Ishikawa (cell line): ENCODE measurements around the gene PDE4D.

ENCODE experiments used
- CREB1 ChIP-seq: IDR thresholded peaks from 2 replicates; pipeline ENCODE4 v1.6.1; 2012; ENCODE audit warnings: low read depth
- EGR1 ChIP-seq: IDR thresholded peaks from 2 replicates; pipeline ENCODE4 v1.6.1; 2012
- RAD21 ChIP-seq: IDR thresholded peaks from 2 replicates; pipeline ENCODE4 v1.6.1; 2012; ENCODE audit warnings: low read depth
- TAF1 ChIP-seq: IDR thresholded peaks from 2 replicates; pipeline ENCODE4 v1.6.1; 2012; ENCODE audit warnings: low read depth, mild to moderate bottlenecking
- TCF12 ChIP-seq: IDR thresholded peaks from 2 replicates; pipeline ENCODE4 v1.6.1; 2012; ENCODE audit warnings: low read depth
- TEAD4 ChIP-seq: IDR thresholded peaks from 2 replicates; pipeline ENCODE4 v1.6.1; 2012
- TF ChIP-seq, protein P1 (sequence below): IDR thresholded peaks from 2 replicates; pipeline ENCODE4 v1.6.1; 2012
- TF ChIP-seq, protein P2 (sequence below): IDR thresholded peaks from 2 replicates; pipeline ENCODE4 v1.6.1; 2012

DNA sequence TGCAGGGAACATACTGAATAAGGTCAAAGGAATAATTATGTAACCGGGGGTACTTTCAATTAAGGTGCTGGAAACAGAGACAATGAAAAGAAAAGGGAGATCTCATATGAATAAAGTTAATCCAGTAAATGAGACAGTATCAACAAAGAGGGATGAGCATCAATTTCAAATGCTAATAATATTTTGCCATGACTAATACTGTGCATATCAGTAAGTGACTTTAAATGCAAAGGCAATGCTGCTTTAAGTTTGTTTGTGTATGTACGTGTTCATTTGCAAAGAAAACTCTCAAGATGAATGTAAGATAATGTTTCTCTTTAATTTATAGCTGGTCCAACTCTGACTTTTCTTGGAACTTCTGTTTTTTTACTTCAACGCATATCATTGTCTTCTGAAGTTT lies 139.9 kb downstream of the PDE4D start:
- no peak for TF ChIP-seq TAF1
- TF ChIP-seq, protein P1, sequence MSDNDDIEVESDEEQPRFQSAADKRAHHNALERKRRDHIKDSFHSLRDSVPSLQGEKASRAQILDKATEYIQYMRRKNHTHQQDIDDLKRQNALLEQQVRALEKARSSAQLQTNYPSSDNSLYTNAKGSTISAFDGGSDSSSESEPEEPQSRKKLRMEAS = no peak
- TF ChIP-seq, protein P2, sequence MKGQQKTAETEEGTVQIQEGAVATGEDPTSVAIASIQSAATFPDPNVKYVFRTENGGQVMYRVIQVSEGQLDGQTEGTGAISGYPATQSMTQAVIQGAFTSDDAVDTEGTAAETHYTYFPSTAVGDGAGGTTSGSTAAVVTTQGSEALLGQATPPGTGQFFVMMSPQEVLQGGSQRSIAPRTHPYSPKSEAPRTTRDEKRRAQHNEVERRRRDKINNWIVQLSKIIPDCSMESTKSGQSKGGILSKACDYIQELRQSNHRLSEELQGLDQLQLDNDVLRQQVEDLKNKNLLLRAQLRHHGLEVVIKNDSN = no peak
- TF ChIP-seq RAD21 = no peak
- no peak for TF ChIP-seq TCF12
- TF ChIP-seq CREB1 = no peak
- no peak for TF ChIP-seq EGR1
- no peak for TF ChIP-seq TEAD4
